HG02884 (cell line): ENCODE measurements around the gene SMIM34.
"Not testable (repeated sequence)": the region's sequence is repeated elsewhere in the genome, so short reads cannot be mapped to it uniquely, and the experiment has no call there.

ENCODE experiments used
- ATAC-seq: cut with Tn5 transposase; IDR thresholded peaks from one replicate; pipeline ENCODE4 v1.9.1; 2021; ENCODE audit warnings: mild to moderate bottlenecking, moderate library complexity; ENCODE audit not compliant: unreplicated experiment

The SMIM34 gene

GRCh38 chr21:34374462-34374861 is 49.3 kb downstream of the SMIM34 start:
- ATAC-seq, result not testable (repeated sequence)

GRCh38 chr21:34372321-34372720 is 51.4 kb downstream of the SMIM34 start:
- no peak for ATAC-seq

- no peak for ATAC-seq
Observed at GRCh38 chr21:34369741-34370140, 54.0 kb downstream of the SMIM34 start.
